H9 (cell line): ENCODE results near the gene PROSER1. TPM values are rescaled to one million over a fixed set of nuclear protein-coding genes. Genes with fewer than 3 reads are reported as not detected.

Experiments
- DNase-seq: peaks from one replicate; pipeline ENCODE4 v3.0.0-alpha.2; 2017
- H2AFZ ChIP-seq: one replicate; pipeline ENCODE4 v1.6.1; 2013; ENCODE audit warnings: mild to moderate bottlenecking, low read length, control low read depth, moderate library complexity
- H2AK5ac ChIP-seq: 2 replicates; pipeline ENCODE4 v1.6.1; 2013; ENCODE audit warnings: low read length, control low read depth, mixed read lengths; ENCODE audit not compliant: insufficient read length
- H2BK120ac ChIP-seq: one replicate; pipeline ENCODE4 v1.6.1; 2013; ENCODE audit warnings: low read depth, mild to moderate bottlenecking, low read length, control low read depth, inconsistent platforms; ENCODE audit not compliant: poor library complexity, severe bottlenecking
- H2BK12ac ChIP-seq: 2 replicates; pipeline ENCODE4 v1.6.1; 2013; ENCODE audit warnings: low read length, control low read depth, mixed read lengths, low read depth; ENCODE audit not compliant: insufficient read length
- H2BK15ac ChIP-seq: 2 replicates; pipeline ENCODE4 v1.6.1; 2013; ENCODE audit warnings: low read depth, low read length, control low read depth
- H2BK20ac ChIP-seq: one replicate; pipeline ENCODE4 v1.6.1; 2013; ENCODE audit warnings: low read depth, mild to moderate bottlenecking, low read length, control low read depth, inconsistent platforms; ENCODE audit not compliant: poor library complexity, severe bottlenecking
- H2BK5ac ChIP-seq: 2 replicates; pipeline ENCODE4 v1.6.1; 2013; ENCODE audit warnings: low read length, control low read depth, mixed read lengths; ENCODE audit not compliant: insufficient read length
- H3K14ac ChIP-seq: 2 replicates; pipeline ENCODE4 v1.6.1; 2013; ENCODE audit warnings: low read length, control low read depth; ENCODE audit not compliant: insufficient read depth
- H3K18ac ChIP-seq: 2 replicates; pipeline ENCODE4 v1.6.1; 2013; ENCODE audit warnings: low read depth, mild to moderate bottlenecking, mixed read lengths, low read length, control low read depth; ENCODE audit not compliant: insufficient read length
- H3K23ac ChIP-seq: 2 replicates; pipeline ENCODE4 v1.6.1; 2013; ENCODE audit warnings: low read length, control low read depth, mixed read lengths, low read depth; ENCODE audit not compliant: insufficient read length
- H3K23me2 ChIP-seq: 2 replicates; pipeline ENCODE4 v1.6.1; 2013; ENCODE audit warnings: low read depth, mild to moderate bottlenecking, mixed read lengths, low read length, control low read depth; ENCODE audit not compliant: insufficient read length, poor library complexity, severe bottlenecking
- H3K27ac ChIP-seq: 2 replicates; pipeline ENCODE4 v1.5.1; 2013; ENCODE audit warnings: low read length, control low read depth, mixed read lengths, low read depth; ENCODE audit not compliant: insufficient read length
- H3K27me3 ChIP-seq: 2 replicates; pipeline ENCODE4 v1.6.1; 2013; ENCODE audit warnings: low read length, control low read depth, inconsistent platforms; ENCODE audit not compliant: insufficient read depth
- H3K4ac ChIP-seq: 2 replicates; pipeline ENCODE4 v1.6.1; 2013; ENCODE audit warnings: low read depth, mild to moderate bottlenecking, control low read depth, inconsistent platforms, low read length, moderate library complexity
- H3K4me1 ChIP-seq: 2 replicates; pipeline ENCODE4 v1.6.1; 2013; ENCODE audit warnings: low read length, control low read depth, inconsistent platforms; ENCODE audit not compliant: insufficient read depth
- H3K4me2 ChIP-seq: 2 replicates; pipeline ENCODE4 v1.6.1; 2013; ENCODE audit warnings: low read length, control low read depth, mixed read lengths; ENCODE audit not compliant: insufficient read length, insufficient read depth
- H3K56ac ChIP-seq: 2 replicates; pipeline ENCODE4 v1.6.1; 2013; ENCODE audit warnings: low read depth, mild to moderate bottlenecking, mixed read lengths, low read length, control low read depth; ENCODE audit not compliant: insufficient read length
- H3K79me1 ChIP-seq: 2 replicates; pipeline ENCODE4 v1.6.1; 2013; ENCODE audit warnings: low read depth, mild to moderate bottlenecking, moderate library complexity, low read length, control low read depth, inconsistent platforms; ENCODE audit not compliant: insufficient read depth, poor library complexity, severe bottlenecking
- H3K79me2 ChIP-seq: 2 replicates; pipeline ENCODE4 v1.6.1; 2013; ENCODE audit warnings: low read length, control low read depth, inconsistent platforms; ENCODE audit not compliant: insufficient read depth
- H3K9ac ChIP-seq: 2 replicates; pipeline ENCODE4 v1.6.1; 2013; ENCODE audit warnings: low read length, control low read depth, mixed read lengths; ENCODE audit not compliant: insufficient read length; ENCODE audit errors: extremely low read depth
- H3K9me3 ChIP-seq: one replicate; pipeline ENCODE4 v1.6.1; 2013; ENCODE audit warnings: low read depth, low read length, inconsistent platforms; ENCODE audit not compliant: control insufficient read depth
- H3T11ph ChIP-seq: one replicate; pipeline ENCODE4 v1.6.1; 2013; ENCODE audit warnings: mild to moderate bottlenecking, low read length, control low read depth, inconsistent platforms
- H4K20me1 ChIP-seq: one replicate; pipeline ENCODE4 v1.6.1; 2013; ENCODE audit not compliant: control insufficient read depth, insufficient read length, insufficient read depth
- H4K5ac ChIP-seq: 2 replicates; pipeline ENCODE4 v1.6.1; 2013; ENCODE audit warnings: low read depth, mild to moderate bottlenecking, mixed read lengths, low read length, control low read depth; ENCODE audit not compliant: insufficient read length
- H4K8ac ChIP-seq: replicated peaks from 2 replicates; pipeline ENCODE4 v1.6.1; 2013; ENCODE audit warnings: low read length, control low read depth, mixed read lengths, low read depth; ENCODE audit not compliant: insufficient read length
- H4K91ac ChIP-seq: 2 replicates; pipeline ENCODE4 v1.6.1; 2013; ENCODE audit warnings: low read depth, mild to moderate bottlenecking, moderate library complexity, mixed read lengths, low read length, control low read depth; ENCODE audit not compliant: insufficient read length
- H3K27ac Mint-ChIP-seq, 3 experiments: 2 replicates in 2 of 3; 3 replicates in 1 of 3; pipeline ENCODE4 v1.8.0; 2020 to 2021; ENCODE audit warnings: mixed read lengths in 3 of 3, mild to moderate bottlenecking in 1 of 3, moderate library complexity in 1 of 3
- H3K27me3 Mint-ChIP-seq: 2 replicates; pipeline ENCODE4 v1.8.0; 2021; ENCODE audit warnings: low read depth, mild to moderate bottlenecking, moderate library complexity, mixed read lengths
- H3K36me3 Mint-ChIP-seq, 3 experiments: 2 replicates in 2 of 3; 3 replicates in 1 of 3; pipeline ENCODE4 v1.8.0; 2020 to 2021; ENCODE audit warnings: low read depth in 3 of 3, mixed read lengths in 3 of 3; ENCODE audit not compliant: insufficient read depth in 1 of 3
- H3K4me1 Mint-ChIP-seq, 2 experiments: 2 replicates each; pipeline ENCODE4 v1.8.0; 2020; ENCODE audit warnings: mixed read lengths in 2 of 2
- H3K4me3 Mint-ChIP-seq, 2 experiments: 2 replicates in 1 of 2; 3 replicates in 1 of 2; pipeline ENCODE4 v1.8.0; 2020 to 2021; ENCODE audit warnings: mild to moderate bottlenecking in 2 of 2, mixed read lengths in 2 of 2, moderate library complexity in 1 of 2
- H3K9me3 Mint-ChIP-seq, 2 experiments: 2 replicates in 1 of 2; 3 replicates in 1 of 2; pipeline ENCODE4 v1.8.0; 2020; ENCODE audit warnings: mild to moderate bottlenecking in 2 of 2, mixed read lengths in 2 of 2, moderate library complexity in 1 of 2
- WGBS: extraction: QIAGEN DNeasy Blood & Tissue Kit; methylation state at CpG from one replicate; pipeline ENCODE4 v1.1.7; 2013; ENCODE audit warnings: missing lambda C conversion rate, low lambda C conversion rate, mixed read lengths; ENCODE audit not compliant: insufficient read length; ENCODE audit errors: extremely low coverage; 5-methylcytosine and 5-hydroxymethylcytosine counted together
- total RNA-seq: library from RNA; stranded (reverse); gene quantifications from 2 replicates; pipeline ENCODE4 v1.2.1, GENCODE V29; 2021
- TF ChIP-seq, protein P1 (sequence below): fragments of 200-600 bp; sonication (generic); conservative IDR thresholded peaks from 3 replicates; pipeline ENCODE4 v1.8.0; 2021; ENCODE audit warnings: antibody characterized with exemption, mild to moderate bottlenecking

PROSER1 gene
- total RNA-seq, 1 experiment from 2014 or later = 84.6 TPM

DNA sequence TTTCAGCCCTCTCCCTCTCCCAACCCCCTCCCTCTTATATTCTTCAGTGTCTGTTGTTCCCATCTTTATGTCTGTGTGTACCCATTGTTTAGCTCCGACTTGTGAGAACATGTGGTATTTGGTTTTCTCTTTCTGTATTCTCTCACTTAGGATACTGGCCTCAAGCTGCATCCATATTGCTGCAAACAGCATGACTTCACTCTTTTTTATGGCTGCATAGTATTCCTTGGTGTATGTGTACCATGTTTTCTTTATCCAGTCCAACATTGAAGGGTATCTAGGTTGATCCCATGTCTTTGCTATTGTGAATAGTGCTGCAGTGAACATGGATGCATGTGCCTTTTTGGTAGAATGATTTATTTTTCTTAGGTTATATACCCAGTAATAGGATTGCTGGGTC lies 18.1 kb upstream of the PROSER1 start:
- H3K4me3 Mint-ChIP-seq = no peak overlapping the region
- peaks cover 0 to 3% of the 10 kb centered on the region in 2 experiments; a peak in 1 of 5 replicates for H3K9me3 Mint-ChIP-seq
- Histone ChIP-seq H3K9ac (no peak overlapping the region), H3K27me3 (no peaks in the 10 kb centered on the region), H3K23ac (no peak overlapping the region), H3T11ph (no peak overlapping the region), H3K27ac (no peak overlapping the region), H3K23me2 (no peaks in the 10 kb centered on the region), H2AFZ (no peak overlapping the region), H3K56ac (no peak overlapping the region), H4K8ac (no peak overlapping the region), H2BK120ac (no peak overlapping the region), H3K18ac (no peak overlapping the region), H2BK5ac (no peak overlapping the region), H2BK15ac (no peak overlapping the region), H4K5ac (no peak overlapping the region), H3K9me3 (peaks cover 4% of the 10 kb centered on the region), H3K4me1 (no peaks in the 10 kb centered on the region), H3K4ac (no peak overlapping the region), H3K79me2 (no peaks in the 10 kb centered on the region), H3K4me2 (no peak overlapping the region), H3K14ac (no peak overlapping the region), H4K91ac (no peak overlapping the region), H3K79me1 (no peaks in the 10 kb centered on the region), H4K20me1 (no peaks in the 10 kb centered on the region), H2BK20ac (no peak overlapping the region), H2BK12ac (no peak overlapping the region), H2AK5ac (no peak overlapping the region)
- H3K4me1 Mint-ChIP-seq = peaks cover 11 to 13% of the 10 kb centered on the region in 2 experiments
- DNase-seq = no peak
- peaks cover 0 to 5% (median 2%) of the 10 kb centered on the region in 3 experiments; a peak in 2 of 7 replicates for H3K36me3 Mint-ChIP-seq
- TF ChIP-seq, protein P1, sequence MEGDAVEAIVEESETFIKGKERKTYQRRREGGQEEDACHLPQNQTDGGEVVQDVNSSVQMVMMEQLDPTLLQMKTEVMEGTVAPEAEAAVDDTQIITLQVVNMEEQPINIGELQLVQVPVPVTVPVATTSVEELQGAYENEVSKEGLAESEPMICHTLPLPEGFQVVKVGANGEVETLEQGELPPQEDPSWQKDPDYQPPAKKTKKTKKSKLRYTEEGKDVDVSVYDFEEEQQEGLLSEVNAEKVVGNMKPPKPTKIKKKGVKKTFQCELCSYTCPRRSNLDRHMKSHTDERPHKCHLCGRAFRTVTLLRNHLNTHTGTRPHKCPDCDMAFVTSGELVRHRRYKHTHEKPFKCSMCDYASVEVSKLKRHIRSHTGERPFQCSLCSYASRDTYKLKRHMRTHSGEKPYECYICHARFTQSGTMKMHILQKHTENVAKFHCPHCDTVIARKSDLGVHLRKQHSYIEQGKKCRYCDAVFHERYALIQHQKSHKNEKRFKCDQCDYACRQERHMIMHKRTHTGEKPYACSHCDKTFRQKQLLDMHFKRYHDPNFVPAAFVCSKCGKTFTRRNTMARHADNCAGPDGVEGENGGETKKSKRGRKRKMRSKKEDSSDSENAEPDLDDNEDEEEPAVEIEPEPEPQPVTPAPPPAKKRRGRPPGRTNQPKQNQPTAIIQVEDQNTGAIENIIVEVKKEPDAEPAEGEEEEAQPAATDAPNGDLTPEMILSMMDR = no peak
- no peaks in the 10 kb centered on the region for H3K27me3 Mint-ChIP-seq
- no CpG with 5 or more reads among the region's 1 CpG for WGBS
- no peak overlapping the region for H3K27ac Mint-ChIP-seq
